Prostate gland (tissue), 2 donors: ENCODE measurements around the gene NGEF. TPM values are rescaled to one million over a fixed set of nuclear protein-coding genes. Genes with fewer than 3 reads are reported as not detected.

ENCODE experiments used
- DNase-seq: peaks from one replicate; pipeline ENCODE4 v3.0.0-alpha.2; 2019; ENCODE audit warnings: low spot score
- H3K27ac ChIP-seq, 2 donors: fragments of 200-600 bp; sonication (generic); 2 replicates each; pipeline ENCODE4 v1.5.1; 2017 to 2019
- H3K27me3 ChIP-seq: fragments of 200-600 bp; sonication (generic); replicated peaks from 2 replicates; pipeline ENCODE4 v1.5.1; 2019; ENCODE audit not compliant: insufficient read depth
- H3K36me3 ChIP-seq, 2 donors: fragments of 200-600 bp; sonication (generic); 1 replicate in 1 of 2; 2 replicates in 1 of 2; pipeline versions ENCODE4 v1.5.1 to v1.8.1; 2017 to 2019
- H3K4me1 ChIP-seq: fragments of 200-600 bp; sonication (generic); replicated peaks from 2 replicates; pipeline ENCODE4 v1.5.1; 2019
- H3K4me3 ChIP-seq, 2 donors: fragments of 200-600 bp; sonication (generic); 2 replicates each; pipeline ENCODE4 v1.5.1; 2017 to 2019
- H3K9me3 ChIP-seq: fragments of 200-600 bp; sonication (generic); 2 replicates; pipeline ENCODE4 v1.5.1; 2017
- CTCF ChIP-seq, 4 experiments: fragments of 200-600 bp in 2 of 4; fragments of 450-650 bp in 2 of 4; sonication (generic) in 2 of 4; IDR thresholded peaks; 1 replicate in 3 of 4; 2 replicates in 1 of 4; pipeline ENCODE4 v1.5.1; 2016 to 2019; ENCODE audit warnings: antibody characterized with exemption in 4 of 4, mild to moderate bottlenecking in 2 of 4, moderate library complexity in 2 of 4
- POLR2A ChIP-seq: fragments of 450-650 bp; IDR thresholded peaks from one replicate; pipeline ENCODE4 v1.6.1; 2016; ENCODE audit warnings: antibody characterized with exemption, mild to moderate bottlenecking
- POLR2AphosphoS5 ChIP-seq: sonication (generic); formaldehyde crosslinking; IDR thresholded peaks from one replicate; pipeline ENCODE4 v1.6.1; 2017; ENCODE audit warnings: antibody characterized with exemption
- WGBS: methylation state at CpG from one replicate; pipeline ENCODE4 v1.1.5; 2018; 5-methylcytosine and 5-hydroxymethylcytosine counted together
- intact Hi-C: fragments of 100-400 bp; cut with DNase I; formaldehyde crosslinking; loops from one replicate; pipeline ENCODE4 v1.14.2; 2022
- total RNA-seq, 2 donors: library from RNA; depleted of rRNA; stranded (reverse); fragments of >200 nt; gene quantifications; one replicate each; pipeline ENCODE4 v1.1.0, GENCODE V29; 2016

Gene NGEF
- total RNA-seq, 2 donors from 2014 or later, result 2.0 to 19.0 TPM

- WGBS, result 76% methylated on average over 8 of the region's 8 CpGs
These were observed 62.3 kb downstream of the NGEF start for GRCh38 chr2:232950751-232951150.

GRCh38 chr2:232949016-232949415, 64.0 kb downstream of the NGEF start:
- intact Hi-C loops, result no loop called here
- TF ChIP-seq CTCF (IDR thresholded peaks at IDR 0.05) (no peak), POLR2AphosphoS5 (no peak), POLR2A (no peak)
- Histone ChIP-seq H3K27me3 (no peaks in the 10 kb centered on the region), H3K4me1 (no peaks in the 10 kb centered on the region), H3K36me3 (no peaks in the 10 kb centered on the region), H3K27ac (no peak overlapping the region), H3K9me3 (no peaks in the 10 kb centered on the region), H3K4me3 (no peak overlapping the region)
- WGBS, result 88% methylated on average over 4 of the region's 4 CpGs
- no peak for DNase-seq

More at GRCh38 chr2:232950751-232951150, 62.3 kb downstream of the NGEF start:
- no peaks in the 10 kb centered on the region for H3K27me3 ChIP-seq
- no peaks in the 10 kb centered on the region for H3K9me3 ChIP-seq
- H3K4me3 ChIP-seq, result no peak overlapping the region
- DNase-seq, result no peak
- intact Hi-C loops, result no loop called here
- H3K4me1 ChIP-seq, result no peaks in the 10 kb centered on the region
- H3K36me3 ChIP-seq, result no peaks in the 10 kb centered on the region
- TF ChIP-seq POLR2A (no peak), CTCF (IDR thresholded peaks at IDR 0.05) (no peak)
- no peak overlapping the region for H3K27ac ChIP-seq

- H3K27ac ChIP-seq, result no peak overlapping the region
- H3K9me3 ChIP-seq, result no peaks in the 10 kb centered on the region
- H3K36me3 ChIP-seq, result no peaks in the 10 kb centered on the region
- no peaks in the 10 kb centered on the region for H3K27me3 ChIP-seq
- intact Hi-C loops, result no loop called here
- no peak overlapping the region for H3K4me3 ChIP-seq
- no peaks in the 10 kb centered on the region for H3K4me1 ChIP-seq
- no peak for DNase-seq
- TF ChIP-seq POLR2A (no peak), POLR2AphosphoS5 (no peak), CTCF (IDR thresholded peaks at IDR 0.05) (no peak)
- 83% methylated on average over 3 of the region's 3 CpGs for WGBS
These were observed 70.2 kb downstream of the NGEF start for GRCh38 chr2:232942831-232943230.

- Histone ChIP-seq H3K27me3 (no peaks in the 10 kb centered on the region), H3K27ac (no peak overlapping the region), H3K9me3 (no peaks in the 10 kb centered on the region), H3K4me1 (no peaks in the 10 kb centered on the region), H3K4me3 (no peak overlapping the region), H3K36me3 (no peaks in the 10 kb centered on the region)
- TF ChIP-seq POLR2AphosphoS5, result no peak
- no peak for TF ChIP-seq POLR2A
- no peak for TF ChIP-seq CTCF (IDR thresholded peaks at IDR 0.05)
- intact Hi-C loops, result no loop called here
- 66% methylated on average over 10 of the region's 10 CpGs for WGBS
- DNase-seq, result no peak
These were observed 71.0 kb downstream of the NGEF start for GRCh38 chr2:232941912-232942594.

- H3K27ac ChIP-seq, result no peak overlapping the region
- H3K36me3 ChIP-seq, result no peaks in the 10 kb centered on the region
- no peaks in the 10 kb centered on the region for H3K9me3 ChIP-seq
- DNase-seq, result no peak
- TF ChIP-seq POLR2AphosphoS5 (no peak), POLR2A (no peak), CTCF (IDR thresholded peaks at IDR 0.05) (no peak)
- 74% methylated on average over 8 of the region's 8 CpGs for WGBS
- H3K27me3 ChIP-seq, result no peaks in the 10 kb centered on the region
- intact Hi-C loops, result no loop called here
- H3K4me3 ChIP-seq, result no peak overlapping the region
- H3K4me1 ChIP-seq, result no peaks in the 10 kb centered on the region
These were observed 71.7 kb downstream of the NGEF start for GRCh38 chr2:232941400-232941799.
